Peyer's patch (tissue), 4 donors: Measurements from ENCODE around the gene NANOS2.

Source experiments
- POLR2A ChIP-seq, 2 donors: fragments of 450-650 bp; IDR thresholded peaks; one replicate each; pipeline ENCODE4 v1.5.1; 2017; ENCODE audit warnings: antibody characterized with exemption in 2 of 2, mild to moderate bottlenecking in 2 of 2, moderate library complexity in 2 of 2
- TF ChIP-seq, protein P1 (sequence below), 6 experiments: fragments of 450-650 bp in 4 of 6; fragments of 200-600 bp in 2 of 6; sonication (generic) in 1 of 6; IDR thresholded peaks; one replicate each; pipeline ENCODE4 v1.5.1; 2017 to 2019; ENCODE audit warnings: antibody characterized with exemption in 6 of 6, mild to moderate bottlenecking in 3 of 6, moderate library complexity in 1 of 6

DNA sequence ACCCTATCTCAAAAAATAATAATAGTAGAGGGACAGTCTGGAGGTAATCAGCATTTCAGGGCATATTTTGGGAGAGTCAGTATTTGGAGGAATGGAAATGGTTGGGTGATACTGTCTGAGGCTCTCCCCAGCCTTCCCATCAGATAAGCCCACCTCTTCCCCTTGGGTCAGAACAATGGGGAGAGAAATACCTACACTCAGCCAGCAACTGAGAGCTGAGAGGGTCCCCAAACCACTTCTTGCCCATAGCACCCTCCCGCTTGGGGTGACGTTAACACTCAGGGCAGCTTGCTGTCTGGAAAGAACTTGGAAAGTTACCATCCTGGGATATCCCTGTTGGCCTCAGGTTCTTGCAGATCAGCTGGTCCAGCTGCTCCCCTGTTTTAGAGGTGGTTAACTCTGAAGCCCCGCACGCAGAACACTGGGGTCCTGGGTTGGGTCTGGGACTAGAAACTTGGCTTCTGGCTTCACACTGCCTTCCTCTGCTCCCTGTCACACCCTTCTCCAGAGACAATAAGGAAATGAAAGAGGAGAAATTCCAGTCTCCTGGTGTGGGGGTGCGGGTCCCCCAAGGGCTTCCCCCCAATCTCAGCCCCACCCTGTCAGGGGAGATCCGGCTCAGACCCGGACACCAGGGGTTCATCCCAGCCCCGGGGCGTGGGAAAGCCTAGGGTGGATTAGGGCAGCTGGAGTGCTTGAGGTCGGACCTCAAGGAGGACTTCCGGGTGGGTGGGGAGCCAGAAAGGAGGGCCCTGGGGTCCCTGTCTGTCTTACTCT lies 48.0 kb downstream of the NANOS2 start:
- peak in 1 of 2 donors; percentile 40 for TF ChIP-seq POLR2A (IDR thresholded peaks at IDR 0.05)
- TF ChIP-seq, protein P1, sequence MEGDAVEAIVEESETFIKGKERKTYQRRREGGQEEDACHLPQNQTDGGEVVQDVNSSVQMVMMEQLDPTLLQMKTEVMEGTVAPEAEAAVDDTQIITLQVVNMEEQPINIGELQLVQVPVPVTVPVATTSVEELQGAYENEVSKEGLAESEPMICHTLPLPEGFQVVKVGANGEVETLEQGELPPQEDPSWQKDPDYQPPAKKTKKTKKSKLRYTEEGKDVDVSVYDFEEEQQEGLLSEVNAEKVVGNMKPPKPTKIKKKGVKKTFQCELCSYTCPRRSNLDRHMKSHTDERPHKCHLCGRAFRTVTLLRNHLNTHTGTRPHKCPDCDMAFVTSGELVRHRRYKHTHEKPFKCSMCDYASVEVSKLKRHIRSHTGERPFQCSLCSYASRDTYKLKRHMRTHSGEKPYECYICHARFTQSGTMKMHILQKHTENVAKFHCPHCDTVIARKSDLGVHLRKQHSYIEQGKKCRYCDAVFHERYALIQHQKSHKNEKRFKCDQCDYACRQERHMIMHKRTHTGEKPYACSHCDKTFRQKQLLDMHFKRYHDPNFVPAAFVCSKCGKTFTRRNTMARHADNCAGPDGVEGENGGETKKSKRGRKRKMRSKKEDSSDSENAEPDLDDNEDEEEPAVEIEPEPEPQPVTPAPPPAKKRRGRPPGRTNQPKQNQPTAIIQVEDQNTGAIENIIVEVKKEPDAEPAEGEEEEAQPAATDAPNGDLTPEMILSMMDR (IDR thresholded peaks at IDR 0.05), result no peak
